ENCODE results near the gene REPS1. TPM values are rescaled to one million over a fixed set of nuclear protein-coding genes. Genes with fewer than 3 reads are reported as not detected.
A peak's percentile ranks its signal among the peaks of the same experiment; 100 is the strongest.

The REPS1 gene
- total and polyA plus RNA-seq, 2 of the 13 experiments (the other 11 are each of a cell fraction or from before 2014, with no cell fraction given): 36.4 to 38.3 TPM

- TF ChIP-seq YY1 (IDR thresholded peaks at IDR 0.05; ENCODE audit: insufficient read depth, insufficient replicate concordance, low read depth, low read length) (peak; percentile 1), TEF (CRISPR knock-in tag; IDR thresholded peaks at IDR 0.05) (no peak), KLF15 (CRISPR knock-in tag; IDR thresholded peaks at IDR 0.05; ENCODE audit: borderline replicate concordance) (no peak), RARG (CRISPR knock-in tag; IDR thresholded peaks at IDR 0.05; ENCODE audit: low read depth) (no peak), ARHGAP35 (CRISPR knock-in tag; IDR thresholded peaks at IDR 0.05; ENCODE audit: borderline replicate concordance) (no peak), ZNF589 (CRISPR knock-in tag; conservative IDR thresholded peaks at IDR 0.05) (no peak), SP140L (CRISPR knock-in tag; IDR thresholded peaks at IDR 0.05; ENCODE audit: borderline replicate concordance) (no peak), ZNF660 (CRISPR knock-in tag; IDR thresholded peaks at IDR 0.05; ENCODE audit: borderline replicate concordance, low read depth) (no peak), ZNF691 (CRISPR knock-in tag; IDR thresholded peaks at IDR 0.05; ENCODE audit: borderline replicate concordance, low read depth) (no peak), FOXP1 (IDR thresholded peaks at IDR 0.05) (no peak), FOXP1 (CRISPR knock-in tag; IDR thresholded peaks at IDR 0.05) (no peak), CBX2 (IDR thresholded peaks at IDR 0.05; ENCODE audit: low read depth, low read length) (no peak; the same call in 1 of the 2 replicates), CBX2 (CRISPR knock-in tag; IDR thresholded peaks at IDR 0.05; ENCODE audit: low read depth) (no peak; the same call in 1 of the 2 replicates), MXD1 (CRISPR knock-in tag; IDR thresholded peaks at IDR 0.05) (no peak), NR3C1 (CRISPR knock-in tag; IDR thresholded peaks at IDR 0.05) (no peak), ISL2 (CRISPR knock-in tag; IDR thresholded peaks at IDR 0.05) (no peak), RNF2 (conservative IDR thresholded peaks at IDR 0.05; ENCODE audit: low read depth) (no peak), DMTF1 (CRISPR knock-in tag; IDR thresholded peaks at IDR 0.05) (no peak), HCFC1 (IDR thresholded peaks at IDR 0.05; ENCODE audit: low read depth, low read length) (no peak), ZNF75D (CRISPR knock-in tag; IDR thresholded peaks at IDR 0.05; ENCODE audit: borderline replicate concordance) (no peak), ZMAT3 (CRISPR knock-in tag; conservative IDR thresholded peaks at IDR 0.05) (no peak; the same call in 1 of the 2 replicates), ZSCAN21 (CRISPR knock-in tag; IDR thresholded peaks at IDR 0.05; ENCODE audit: borderline replicate concordance) (peak; percentile 23; the same call in 1 of the 2 replicates), ZNF234 (CRISPR knock-in tag; conservative IDR thresholded peaks at IDR 0.05) (no peak)
- TF ChIP-seq, protein P1, sequence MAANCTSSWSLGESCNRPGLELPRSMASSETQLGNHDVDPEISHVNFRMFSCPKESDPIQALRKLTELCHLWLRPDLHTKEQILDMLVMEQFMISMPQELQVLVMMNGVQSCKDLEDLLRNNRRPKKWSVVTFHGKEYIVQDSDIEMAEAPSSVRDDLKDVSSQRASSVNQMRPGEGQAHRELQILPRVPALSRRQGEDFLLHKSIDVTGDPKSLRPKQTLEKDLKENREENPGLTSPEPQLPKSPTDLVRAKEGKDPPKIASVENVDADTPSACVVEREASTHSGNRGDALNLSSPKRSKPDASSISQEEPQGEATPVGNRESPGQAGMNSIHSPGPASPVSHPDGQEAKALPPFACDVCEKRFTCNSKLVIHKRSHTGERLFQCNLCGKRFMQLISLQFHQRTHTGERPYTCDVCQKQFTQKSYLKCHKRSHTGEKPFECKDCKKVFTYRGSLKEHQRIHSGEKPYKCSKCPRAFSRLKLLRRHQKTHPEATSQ (CRISPR knock-in tag; IDR thresholded peaks at IDR 0.05; ENCODE audit: borderline replicate concordance): no peak
These were observed 40.8 kb upstream of the REPS1 start, which contains the start of gene ABRACL (continued) for GRCh38 chr6:139028658-139029469.
